GM19324 (cell line): Measurements from ENCODE around the gene KIFC3.
"Not testable (repeated sequence)": the region's sequence is repeated elsewhere in the genome, so short reads cannot be mapped to it uniquely, and the experiment has no call there.

Experiments used
- ATAC-seq: cut with Tn5 transposase; IDR thresholded peaks from one replicate; pipeline ENCODE4 v1.9.1; 2021; ENCODE audit warnings: mild to moderate bottlenecking, moderate library complexity; ENCODE audit not compliant: unreplicated experiment, low FRiP score

Gene KIFC3

GRCh38 chr16:57805176-57805575 lies 2.9 kb upstream of the KIFC3 start:
- ATAC-seq: no peak

- ATAC-seq: no peak
Measured at GRCh38 chr16:57804111-57804837, 2.0 kb upstream of the KIFC3 start.

- no peak for ATAC-seq
Measured at GRCh38 chr16:57803134-57803990, 1.1 kb upstream of the KIFC3 start.

GRCh38 chr16:57801809-57802340 lies 416 bp downstream of the KIFC3 start:
- ATAC-seq: no peak

- ATAC-seq: no peak
Measured at GRCh38 chr16:57801098-57801808, 1.0 kb downstream of the KIFC3 start.

- ATAC-seq: no peak
Measured at GRCh38 chr16:57800200-57801097, 1.8 kb downstream of the KIFC3 start.

- no peak for ATAC-seq
Measured at GRCh38 chr16:57799600-57800199, 2.6 kb downstream of the KIFC3 start.

GRCh38 chr16:57798953-57799599 lies 3.2 kb downstream of the KIFC3 start:
- no peak for ATAC-seq

GRCh38 chr16:57798267-57798810 lies 4.0 kb downstream of the KIFC3 start:
- ATAC-seq: no peak

- ATAC-seq: no peak
Measured at GRCh38 chr16:57797526-57798266, 4.6 kb downstream of the KIFC3 start.

GRCh38 chr16:57797216-57797525 lies 5.1 kb downstream of the KIFC3 start:
- no peak for ATAC-seq

GRCh38 chr16:57796014-57796413 lies 6.3 kb downstream of the KIFC3 start:
- not testable (repeated sequence) for ATAC-seq

- no peak for ATAC-seq
Measured at GRCh38 chr16:57795431-57795878, 6.8 kb downstream of the KIFC3 start.

- ATAC-seq: no peak
Measured at GRCh38 chr16:57794849-57795430, 7.4 kb downstream of the KIFC3 start.

- no peak for ATAC-seq
Measured at GRCh38 chr16:57791893-57792461, 10.3 kb downstream of the KIFC3 start.

GRCh38 chr16:57791195-57791892 lies 10.9 kb downstream of the KIFC3 start:
- no peak for ATAC-seq

GRCh38 chr16:57788951-57789350 lies 13.3 kb downstream of the KIFC3 start:
- no peak for ATAC-seq
